Measurements from ENCODE around the gene DSCAML1. TPM values are rescaled to one million over a fixed set of nuclear protein-coding genes. Genes with fewer than 3 reads are reported as not detected.

Gene DSCAML1
- total RNA-seq, 2 experiments from 2014 or later = not detected

DNA sequence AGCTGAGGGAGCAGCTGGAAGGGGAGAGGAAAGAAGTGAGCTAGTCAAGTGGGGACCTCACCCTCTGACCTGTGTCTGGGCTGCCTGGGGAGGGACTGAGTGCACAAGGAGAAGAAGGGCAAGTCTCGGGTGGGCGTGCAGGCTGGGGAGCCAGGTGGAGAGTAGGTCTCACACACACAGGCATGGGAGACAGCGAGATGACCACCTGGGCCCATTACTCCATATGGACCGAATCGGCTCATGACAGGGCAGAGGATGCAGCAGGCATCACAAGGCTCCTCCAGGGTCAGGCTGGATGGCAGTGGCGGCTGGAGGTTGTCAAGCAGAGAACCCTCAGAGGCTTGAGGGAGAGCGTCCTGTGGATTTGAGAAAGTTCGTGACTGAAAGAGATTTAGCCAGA is 405.8 kb downstream of the DSCAML1 start:
- Histone ChIP-seq H3K9me3 (ENCODE audit: low read length) (no peaks in the 10 kb centered on the region), H2AFZ (ENCODE audit: low read length) (no peak overlapping the region), H3K9me2 (ENCODE audit: insufficient read depth, low read length) (no peaks in the 10 kb centered on the region), H3K27ac (ENCODE audit: low read depth, low read length, poor library complexity, severe bottlenecking) (no peak overlapping the region), H3K36me3 (ENCODE audit: insufficient read depth, low read length) (peaks cover 78% of the 10 kb centered on the region), H4K20me1 (ENCODE audit: insufficient read depth, low read length) (no peaks in the 10 kb centered on the region), H3K4me3 (ENCODE audit: low read depth, low read length, poor library complexity, severe bottlenecking) (no peak overlapping the region), H3K4me2 (ENCODE audit: low read length) (no peak overlapping the region), H3K4me1 (ENCODE audit: insufficient read depth, low read length, poor library complexity, severe bottlenecking) (no peaks in the 10 kb centered on the region), H3K79me2 (ENCODE audit: insufficient read depth, low read depth, low read length) (no peaks in the 10 kb centered on the region)
- intact Hi-C loops (cut with micrococcal nuclease; ENCODE audit: unreplicated experiment) = no loop called here
- CTCF ChIA-PET (ENCODE audit: unreplicated experiment) = interaction anchor here (0.6 kb wide), 1 partner anchor 556 kb away, joined by 3 read pairs; no protein-coding TSS in a partner anchor
- DNase-seq (ENCODE audit: low spot score) = no peak
- BruUV-seq (replicated peaks) = no TSS peak
- POLR2A ChIA-PET = no interaction called here
- TF ChIP-seq, protein P1, sequence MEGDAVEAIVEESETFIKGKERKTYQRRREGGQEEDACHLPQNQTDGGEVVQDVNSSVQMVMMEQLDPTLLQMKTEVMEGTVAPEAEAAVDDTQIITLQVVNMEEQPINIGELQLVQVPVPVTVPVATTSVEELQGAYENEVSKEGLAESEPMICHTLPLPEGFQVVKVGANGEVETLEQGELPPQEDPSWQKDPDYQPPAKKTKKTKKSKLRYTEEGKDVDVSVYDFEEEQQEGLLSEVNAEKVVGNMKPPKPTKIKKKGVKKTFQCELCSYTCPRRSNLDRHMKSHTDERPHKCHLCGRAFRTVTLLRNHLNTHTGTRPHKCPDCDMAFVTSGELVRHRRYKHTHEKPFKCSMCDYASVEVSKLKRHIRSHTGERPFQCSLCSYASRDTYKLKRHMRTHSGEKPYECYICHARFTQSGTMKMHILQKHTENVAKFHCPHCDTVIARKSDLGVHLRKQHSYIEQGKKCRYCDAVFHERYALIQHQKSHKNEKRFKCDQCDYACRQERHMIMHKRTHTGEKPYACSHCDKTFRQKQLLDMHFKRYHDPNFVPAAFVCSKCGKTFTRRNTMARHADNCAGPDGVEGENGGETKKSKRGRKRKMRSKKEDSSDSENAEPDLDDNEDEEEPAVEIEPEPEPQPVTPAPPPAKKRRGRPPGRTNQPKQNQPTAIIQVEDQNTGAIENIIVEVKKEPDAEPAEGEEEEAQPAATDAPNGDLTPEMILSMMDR (conservative IDR thresholded peaks at IDR 0.05; ENCODE audit: low read length) = no peak
- no peak for TF ChIP-seq EZH2phosphoT487 (IDR thresholded peaks at IDR 0.05; ENCODE audit: borderline replicate concordance, low read depth, low read length)

DNA sequence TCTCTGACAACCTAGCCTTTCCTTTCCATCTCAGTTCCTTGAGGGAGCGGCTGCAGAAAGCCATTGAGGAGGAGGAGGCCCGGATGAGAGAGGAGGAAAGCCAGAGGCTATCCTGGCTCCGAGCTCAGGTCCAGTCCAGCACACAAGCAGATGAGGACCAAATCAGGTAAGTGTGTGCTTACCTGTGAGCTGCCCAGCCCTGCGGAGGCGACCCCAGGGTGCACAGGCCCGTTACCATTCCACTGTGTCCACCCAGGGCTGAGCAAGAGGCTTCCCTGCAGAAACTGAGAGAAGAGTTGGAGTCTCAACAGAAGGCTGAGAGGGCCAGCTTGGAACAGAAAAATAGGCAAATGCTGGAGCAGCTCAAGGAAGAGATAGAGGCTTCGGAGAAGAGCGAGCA is 406.3 kb downstream of the DSCAML1 start:
- intact Hi-C loops (cut with micrococcal nuclease; ENCODE audit: unreplicated experiment) = no loop called here
- TF ChIP-seq, protein P1 (conservative IDR thresholded peaks at IDR 0.05; ENCODE audit: low read length) = no peak
- no peak overlapping the region for H3K27ac ChIP-seq (ENCODE audit: low read depth, low read length, poor library complexity, severe bottlenecking)
- H3K9me3 ChIP-seq (ENCODE audit: low read length) = no peaks in the 10 kb centered on the region
- no peak overlapping the region for H3K4me3 ChIP-seq (ENCODE audit: low read depth, low read length, poor library complexity, severe bottlenecking)
- H3K4me1 ChIP-seq (ENCODE audit: insufficient read depth, low read length, poor library complexity, severe bottlenecking) = no peaks in the 10 kb centered on the region
- H3K9me2 ChIP-seq (ENCODE audit: insufficient read depth, low read length) = no peaks in the 10 kb centered on the region
- no peaks in the 10 kb centered on the region for H3K79me2 ChIP-seq (ENCODE audit: insufficient read depth, low read depth, low read length)
- ChIA-PET POLR2A (no interaction called here), CTCF (ENCODE audit: unreplicated experiment) (interaction anchor here (0.6 kb wide), 1 partner anchor 556 kb away, joined by 3 read pairs; no protein-coding TSS in a partner anchor)
- no peak for DNase-seq (ENCODE audit: low spot score)
- no peak overlapping the region for H2AFZ ChIP-seq (ENCODE audit: low read length)
- H3K4me2 ChIP-seq (ENCODE audit: low read length) = no peak overlapping the region
- no TSS peak for BruUV-seq (replicated peaks)
- H3K36me3 ChIP-seq (ENCODE audit: insufficient read depth, low read length) = peaks cover 74% of the 10 kb centered on the region
- no peaks in the 10 kb centered on the region for H4K20me1 ChIP-seq (ENCODE audit: insufficient read depth, low read length)

DNA sequence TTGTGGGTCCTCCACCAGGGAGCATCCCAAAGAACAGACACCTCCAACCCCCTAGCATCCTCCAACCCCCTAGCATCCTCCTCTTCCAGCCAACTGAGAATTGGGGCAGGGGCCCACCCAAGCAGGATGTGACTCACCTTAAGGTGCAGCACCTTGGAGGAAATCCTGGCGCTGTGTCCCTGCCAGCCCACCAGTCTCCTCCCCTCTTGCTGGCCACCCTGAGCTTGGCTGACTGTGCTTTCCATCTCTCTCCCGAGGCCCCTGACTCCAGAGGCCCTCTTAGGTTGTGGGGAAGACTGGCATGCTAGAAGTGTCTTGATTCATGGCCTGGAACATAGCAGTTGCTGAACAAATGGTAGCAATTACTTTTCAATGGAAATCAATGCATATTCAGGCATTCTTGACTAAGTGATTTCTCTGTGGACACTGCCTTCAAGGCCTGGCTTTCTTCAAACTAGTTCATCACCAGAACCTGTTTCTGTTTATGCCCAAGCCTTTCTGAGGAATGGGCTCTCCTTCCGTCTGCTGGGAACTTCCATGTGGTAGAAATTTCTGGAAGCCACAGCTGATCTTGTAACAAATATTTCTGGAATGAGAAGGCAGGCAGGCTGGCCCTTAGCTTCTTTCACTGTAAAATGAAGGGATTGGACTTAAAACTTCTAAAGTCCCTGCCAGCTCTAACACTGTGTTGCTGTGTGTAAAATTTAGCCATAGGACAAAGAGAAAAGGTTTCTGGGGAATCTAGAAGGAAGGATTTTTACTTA is 408.8 kb downstream of the DSCAML1 start:
- intact Hi-C loops (cut with micrococcal nuclease; ENCODE audit: unreplicated experiment) = no loop called here
- Histone ChIP-seq H4K20me1 (ENCODE audit: insufficient read depth, low read length) (no peaks in the 10 kb centered on the region), H3K9me3 (ENCODE audit: low read length) (no peaks in the 10 kb centered on the region), H2AFZ (ENCODE audit: low read length) (no peak overlapping the region), H3K9me2 (ENCODE audit: insufficient read depth, low read length) (no peaks in the 10 kb centered on the region), H3K79me2 (ENCODE audit: insufficient read depth, low read depth, low read length) (no peaks in the 10 kb centered on the region), H3K4me3 (ENCODE audit: low read depth, low read length, poor library complexity, severe bottlenecking) (no peak overlapping the region), H3K4me2 (ENCODE audit: low read length) (no peak overlapping the region), H3K36me3 (ENCODE audit: insufficient read depth, low read length) (peaks cover 51% of the 10 kb centered on the region), H3K27ac (ENCODE audit: low read depth, low read length, poor library complexity, severe bottlenecking) (no peak overlapping the region), H3K4me1 (ENCODE audit: insufficient read depth, low read length, poor library complexity, severe bottlenecking) (no peaks in the 10 kb centered on the region)
- BruUV-seq (replicated peaks) = no TSS peak
- CTCF ChIA-PET (ENCODE audit: unreplicated experiment) = no interaction called here
- no peak for TF ChIP-seq EZH2phosphoT487 (IDR thresholded peaks at IDR 0.05; ENCODE audit: borderline replicate concordance, low read depth, low read length)
- TF ChIP-seq, protein P1 (conservative IDR thresholded peaks at IDR 0.05; ENCODE audit: low read length) = no peak
- POLR2A ChIA-PET = no interaction called here
- no peak for DNase-seq (ENCODE audit: low spot score)

All from OCI-LY7 (cell line).